Smooth muscle cell (in vitro differentiated cells): ENCODE data around the gene SDHAF2. TPM values are rescaled to one million over a fixed set of nuclear protein-coding genes. Genes with fewer than 3 reads are reported as not detected.

Experiments
- DNase-seq: peaks from one replicate; lab custom pipeline; 2025; ENCODE audit not compliant: unreplicated experiment; lab: John Stamatoyannopoulos, UW
- H2AFZ ChIP-seq: fragments of 200-600 bp; sonication (generic); 2 replicates; pipeline ENCODE4 v1.6.0; 2016; ENCODE audit warnings: antibody characterized with exemption, low read depth, mild to moderate bottlenecking
- H3F3A ChIP-seq: fragments of 200-600 bp; sonication (generic); 2 replicates; pipeline ENCODE4 v1.6.0; 2017; ENCODE audit warnings: antibody characterized with exemption, low read depth
- H3K27ac ChIP-seq: fragments of 200-600 bp; sonication (generic); 2 replicates; pipeline ENCODE4 v1.5.1; 2016; ENCODE audit warnings: low read depth, mild to moderate bottlenecking
- H3K27me3 ChIP-seq: fragments of 200-600 bp; sonication (generic); 2 replicates; pipeline ENCODE4 v1.6.1; 2016; ENCODE audit warnings: low read depth, mild to moderate bottlenecking
- H3K36me3 ChIP-seq: fragments of 200-600 bp; sonication (generic); 2 replicates; pipeline ENCODE4 v1.5.1; 2016; ENCODE audit warnings: low read depth
- H3K4me1 ChIP-seq: fragments of 200-600 bp; sonication (generic); 2 replicates; pipeline ENCODE4 v1.5.1; 2016; ENCODE audit warnings: low read depth
- H3K4me2 ChIP-seq: fragments of 200-600 bp; sonication (generic); 2 replicates; pipeline ENCODE4 v1.6.0; 2016; ENCODE audit warnings: mild to moderate bottlenecking
- H3K4me3 ChIP-seq: fragments of 200-600 bp; sonication (generic); 2 replicates; pipeline ENCODE4 v1.5.1; 2016; ENCODE audit warnings: mild to moderate bottlenecking
- H3K79me2 ChIP-seq: fragments of 200-600 bp; sonication (generic); 2 replicates; pipeline ENCODE4 v1.6.0; 2016; ENCODE audit warnings: low read depth, mild to moderate bottlenecking
- H3K9ac ChIP-seq: fragments of 200-600 bp; sonication (generic); 2 replicates; pipeline ENCODE4 v1.6.0; 2016; ENCODE audit warnings: low read depth
- H3K9me3 ChIP-seq: fragments of 200-600 bp; sonication (generic); replicated peaks from 2 replicates; pipeline ENCODE4 v1.5.1; 2016; ENCODE audit warnings: low read depth
- H4K20me1 ChIP-seq: fragments of 200-600 bp; sonication (generic); 2 replicates; pipeline ENCODE4 v1.6.0; 2016; ENCODE audit warnings: low read depth
- WGBS: methylation state at CpG from one replicate; pipeline ENCODE4 v1.1.7; 2016; ENCODE audit warnings: low lambda C conversion rate; 5-methylcytosine and 5-hydroxymethylcytosine counted together
- polyA plus RNA-seq: library from polyadenylated mRNA; unstranded; fragments of >200 nt; fragmentation: Nextera tagmentation; extraction: Ambion mirVana; gene quantifications from 2 replicates; pipeline ENCODE4 v1.2.1, GENCODE V29; 2016
- total RNA-seq: library from RNA; depleted of rRNA; stranded (reverse); fragments of >200 nt; gene quantifications from 2 replicates; pipeline ENCODE4 v1.2.3, GENCODE V29; 2014
- TF ChIP-seq, protein P1 (sequence below): fragments of 200-600 bp; sonication (generic); IDR thresholded peaks from 2 replicates; pipeline ENCODE4 v1.5.1; 2017; ENCODE audit warnings: borderline replicate concordance, mild to moderate bottlenecking, antibody characterized with exemption; ENCODE audit not compliant: insufficient read depth, poor library complexity, severe bottlenecking

The SDHAF2 gene
- total and polyA plus RNA-seq, 2 experiments from 2014 or later = 25.0 to 47.1 TPM

DNA sequence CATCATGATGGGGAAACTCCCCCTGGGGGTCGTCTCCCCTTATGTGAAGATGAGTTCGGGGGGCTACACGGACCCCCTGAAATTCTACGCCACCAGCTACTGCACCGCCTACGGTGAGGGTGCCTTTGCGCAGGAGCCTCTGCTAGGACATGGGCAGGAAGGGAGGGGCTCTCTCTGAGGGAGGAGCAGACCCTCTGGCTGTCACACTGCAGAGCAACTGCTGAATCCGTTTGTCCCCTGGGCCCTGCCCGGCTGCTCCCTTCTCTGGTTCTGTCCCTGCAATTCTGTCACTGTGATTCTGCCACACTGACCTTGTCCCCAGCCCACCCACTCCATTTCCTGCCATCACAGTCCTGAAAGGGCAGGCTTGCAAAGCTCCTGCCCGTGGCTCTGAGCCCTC is 51.9 kb downstream of the SDHAF2 start:
- H3K36me3 ChIP-seq = no peaks in the 10 kb centered on the region
- H4K20me1 ChIP-seq = peaks cover 50% of the 10 kb centered on the region
- H3K27ac ChIP-seq = no peak overlapping the region
- no peak overlapping the region for H3K4me3 ChIP-seq
- 81% methylated on average over 9 of the region's 10 CpGs for WGBS
- no peaks in the 10 kb centered on the region for H3K27me3 ChIP-seq
- no peaks in the 10 kb centered on the region for H3K4me1 ChIP-seq
- DNase-seq = no peak
- no peak overlapping the region for H3K4me2 ChIP-seq
- no peaks in the 10 kb centered on the region for H3K9me3 ChIP-seq
- H3F3A ChIP-seq = no peaks in the 10 kb centered on the region
- no peak overlapping the region for H3K9ac ChIP-seq
- H2AFZ ChIP-seq = no peak overlapping the region
- TF ChIP-seq, protein P1, sequence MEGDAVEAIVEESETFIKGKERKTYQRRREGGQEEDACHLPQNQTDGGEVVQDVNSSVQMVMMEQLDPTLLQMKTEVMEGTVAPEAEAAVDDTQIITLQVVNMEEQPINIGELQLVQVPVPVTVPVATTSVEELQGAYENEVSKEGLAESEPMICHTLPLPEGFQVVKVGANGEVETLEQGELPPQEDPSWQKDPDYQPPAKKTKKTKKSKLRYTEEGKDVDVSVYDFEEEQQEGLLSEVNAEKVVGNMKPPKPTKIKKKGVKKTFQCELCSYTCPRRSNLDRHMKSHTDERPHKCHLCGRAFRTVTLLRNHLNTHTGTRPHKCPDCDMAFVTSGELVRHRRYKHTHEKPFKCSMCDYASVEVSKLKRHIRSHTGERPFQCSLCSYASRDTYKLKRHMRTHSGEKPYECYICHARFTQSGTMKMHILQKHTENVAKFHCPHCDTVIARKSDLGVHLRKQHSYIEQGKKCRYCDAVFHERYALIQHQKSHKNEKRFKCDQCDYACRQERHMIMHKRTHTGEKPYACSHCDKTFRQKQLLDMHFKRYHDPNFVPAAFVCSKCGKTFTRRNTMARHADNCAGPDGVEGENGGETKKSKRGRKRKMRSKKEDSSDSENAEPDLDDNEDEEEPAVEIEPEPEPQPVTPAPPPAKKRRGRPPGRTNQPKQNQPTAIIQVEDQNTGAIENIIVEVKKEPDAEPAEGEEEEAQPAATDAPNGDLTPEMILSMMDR = no peak
- H3K79me2 ChIP-seq = no peaks in the 10 kb centered on the region

DNA sequence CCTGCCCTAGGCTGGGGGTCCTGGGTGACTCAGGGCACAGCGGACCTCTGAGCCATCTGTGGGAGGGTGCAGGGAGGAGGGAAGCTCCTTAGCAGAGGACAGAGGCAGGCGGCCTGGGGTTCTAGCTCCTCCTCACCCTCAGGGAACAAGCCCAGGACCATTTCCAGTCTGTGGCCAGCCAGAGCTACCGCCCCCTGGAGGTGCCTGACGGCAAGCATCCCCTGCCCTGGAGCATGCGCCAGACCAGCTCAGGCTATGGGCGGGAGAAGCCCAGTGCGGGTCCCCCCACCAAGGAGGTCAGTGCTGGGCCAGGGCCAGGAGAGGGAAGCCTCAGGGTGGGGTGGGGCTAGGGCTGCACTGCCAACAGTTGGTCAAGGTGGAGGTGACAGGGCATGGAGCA is 52.6 kb downstream of the SDHAF2 start:
- no peaks in the 10 kb centered on the region for H3K9me3 ChIP-seq
- no peak overlapping the region for H3K27ac ChIP-seq
- no peaks in the 10 kb centered on the region for H3K79me2 ChIP-seq
- no peaks in the 10 kb centered on the region for H3K36me3 ChIP-seq
- 39% methylated on average over 7 of the region's 7 CpGs for WGBS
- peaks cover 43% of the 10 kb centered on the region for H4K20me1 ChIP-seq
- no peak for DNase-seq
- no peaks in the 10 kb centered on the region for H3K4me1 ChIP-seq
- no peaks in the 10 kb centered on the region for H3F3A ChIP-seq
- no peak overlapping the region for H3K4me3 ChIP-seq
- TF ChIP-seq, protein P1 = peak; percentile 55
- H3K27me3 ChIP-seq = no peaks in the 10 kb centered on the region
- no peak overlapping the region for H3K4me2 ChIP-seq
- H2AFZ ChIP-seq = no peak overlapping the region
- no peak overlapping the region for H3K9ac ChIP-seq

DNA sequence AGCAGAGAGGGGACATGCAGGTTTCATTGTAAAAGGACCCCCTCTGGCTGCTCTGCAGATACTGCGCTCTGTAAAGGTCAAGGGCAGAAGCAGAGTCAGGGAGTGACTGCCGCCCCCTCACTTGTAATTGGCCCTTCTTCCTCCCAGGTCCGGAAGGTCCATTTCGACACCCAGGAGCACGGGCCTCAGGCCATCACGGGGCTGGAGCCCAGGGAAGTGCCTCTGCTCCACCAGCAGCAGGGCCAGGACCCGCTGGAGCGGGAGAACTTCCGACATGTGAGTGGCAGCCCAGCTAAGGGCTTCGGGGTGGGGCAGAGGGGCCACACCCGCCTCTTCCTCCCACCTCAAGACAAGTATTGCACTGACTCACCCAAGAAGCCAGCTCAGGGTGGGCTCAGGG is 54.6 kb downstream of the SDHAF2 start:
- no peak for DNase-seq
- Histone ChIP-seq H3K9ac (no peak overlapping the region), H2AFZ (no peak overlapping the region), H3F3A (no peaks in the 10 kb centered on the region), H4K20me1 (peaks cover 26% of the 10 kb centered on the region), H3K9me3 (no peaks in the 10 kb centered on the region), H3K27me3 (no peaks in the 10 kb centered on the region), H3K79me2 (no peaks in the 10 kb centered on the region), H3K27ac (no peak overlapping the region), H3K4me1 (peaks cover 10% of the 10 kb centered on the region), H3K4me3 (no peak overlapping the region), H3K4me2 (no peak overlapping the region), H3K36me3 (no peaks in the 10 kb centered on the region)
- 85% methylated on average over 11 of the region's 11 CpGs for WGBS
- TF ChIP-seq, protein P1 = no peak

GRCh38 chr11:61485080-61485479 is 55.2 kb downstream of the SDHAF2 start:
- H3K79me2 ChIP-seq = no peaks in the 10 kb centered on the region
- peaks cover 20% of the 10 kb centered on the region for H4K20me1 ChIP-seq
- peaks cover 10% of the 10 kb centered on the region for H3K4me1 ChIP-seq
- DNase-seq = no peak
- H3F3A ChIP-seq = no peaks in the 10 kb centered on the region
- TF ChIP-seq, protein P1 = no peak
- H2AFZ ChIP-seq = no peak overlapping the region
- H3K9ac ChIP-seq = no peak overlapping the region
- WGBS = 97% methylated on average over 11 of the region's 11 CpGs
- H3K4me2 ChIP-seq = no peak overlapping the region
- H3K27ac ChIP-seq = no peak overlapping the region
- H3K27me3 ChIP-seq = no peaks in the 10 kb centered on the region
- no peak overlapping the region for H3K4me3 ChIP-seq
- H3K36me3 ChIP-seq = no peaks in the 10 kb centered on the region
- H3K9me3 ChIP-seq = no peaks in the 10 kb centered on the region
